B cell (primary cell): ENCODE measurements around the gene SEZ6L2. TPM values are rescaled to one million over a fixed set of nuclear protein-coding genes. Genes with fewer than 3 reads are reported as not detected.

Experiments
- ATAC-seq: fragments of 200-7000 bp; cut with Tn5 transposase; one replicate; pipeline ENCODE4 v1.10.0; 2021; ENCODE audit warnings: low read depth, mild to moderate bottlenecking, moderate number of reproducible peaks, moderate library complexity
- CTCF ChIA-PET: fragments of 350-600 bp; sonication (Branson Sonifier 250); formaldehyde crosslinking; loops from one replicate; lab custom pipeline; 2021; ENCODE audit warnings: antibody characterized with exemption, inconsistent platforms; lab: Charles Lee
- POLR2A ChIA-PET: fragments of 350-600 bp; sonication (Branson Sonifier 250); formaldehyde crosslinking; loops from one replicate; lab custom pipeline; 2021; ENCODE audit warnings: antibody characterized with exemption; lab: Charles Lee
- DNase-seq: peaks from one replicate; pipeline ENCODE4 v3.0.0; 2013
- H2AFZ ChIP-seq: 2 replicates; pipeline ENCODE4 v1.6.1; 2012; ENCODE audit warnings: mild to moderate bottlenecking, low read depth, low read length; ENCODE audit not compliant: insufficient read depth, poor library complexity, severe bottlenecking
- H3K27ac ChIP-seq, 2 donors: 1 replicate in 1 of 2; 2 replicates in 1 of 2; pipeline ENCODE4 v1.5.1; 2012 to 2013; ENCODE audit warnings: low read length in 2 of 2, mild to moderate bottlenecking in 2 of 2, moderate library complexity in 1 of 2
- H3K27me3 ChIP-seq, 4 experiments: fragments of 200-600 bp in 1 of 4; sonication (generic) in 1 of 4; replicated peaks in 1 of 4; 1 replicate in 2 of 4; 2 replicates in 2 of 4; pipeline versions ENCODE4 v1.6.1 to v1.7.0; 2013 to 2016; ENCODE audit warnings: low read length in 3 of 4, mild to moderate bottlenecking in 2 of 4, mixed read lengths in 1 of 4, moderate library complexity in 1 of 4; ENCODE audit not compliant: insufficient read depth in 4 of 4, control insufficient read depth in 3 of 4; ENCODE audit errors: control extremely low read depth in 1 of 4
- H3K36me3 ChIP-seq, 2 experiments: replicated peaks in 1 of 2; 1 replicate in 1 of 2; 2 replicates in 1 of 2; pipeline versions ENCODE4 v1.6.1 to v1.7.1; 2013; ENCODE audit warnings: low read length in 1 of 2; ENCODE audit not compliant: insufficient read depth in 2 of 2, control insufficient read depth in 1 of 2; ENCODE audit errors: control extremely low read depth in 1 of 2, extremely low read depth in 1 of 2
- H3K4me1 ChIP-seq, 2 donors: fragments of 200-600 bp in 1 of 2; sonication (generic) in 1 of 2; 1 replicate in 1 of 2; 2 replicates in 1 of 2; pipeline versions ENCODE4 v1.5.1 to v1.6.1; 2013 to 2017; ENCODE audit warnings: low read length in 2 of 2; ENCODE audit not compliant: control insufficient read depth in 2 of 2, insufficient read depth in 2 of 2
- H3K4me2 ChIP-seq: replicated peaks from 2 replicates; pipeline ENCODE3; 2012; ENCODE audit warnings: mild to moderate bottlenecking, low read depth, low read length; ENCODE audit not compliant: poor library complexity, severe bottlenecking
- H3K4me3 ChIP-seq, 5 experiments: fragments of 200-600 bp in 1 of 5; sonication (generic) in 1 of 5; 1 replicate in 3 of 5; 2 replicates in 2 of 5; pipeline versions ENCODE4 v1.5.1 to v1.7.0; 2011 to 2016; ENCODE audit warnings: low read length in 4 of 5, mild to moderate bottlenecking in 4 of 5, low read depth in 2 of 5, control low read depth in 1 of 5, moderate library complexity in 1 of 5; ENCODE audit not compliant: insufficient read depth in 1 of 5; ENCODE audit errors: control extremely low read depth in 1 of 5, extremely low read depth in 1 of 5
- H3K79me2 ChIP-seq: fragments of 200-600 bp; sonication (generic); one replicate; pipeline ENCODE4 v1.6.0; 2016; ENCODE audit warnings: low read length; ENCODE audit not compliant: control insufficient read depth, insufficient read depth
- H3K9ac ChIP-seq: fragments of 200-600 bp; sonication (generic); 2 replicates; pipeline ENCODE4 v1.6.1; 2017; ENCODE audit warnings: mild to moderate bottlenecking, low read length, moderate library complexity
- H3K9me3 ChIP-seq, 3 donors: one replicate each; pipeline versions ENCODE4 v1.6.1 to v1.7.1; 2013; ENCODE audit warnings: low read length in 2 of 3; ENCODE audit not compliant: control insufficient read depth in 2 of 3, insufficient read depth in 1 of 3; ENCODE audit errors: control extremely low read depth in 1 of 3
- H4K20me1 ChIP-seq: 2 replicates; pipeline ENCODE4 v1.6.0; 2012; ENCODE audit warnings: mild to moderate bottlenecking, low read length; ENCODE audit not compliant: insufficient read depth, control insufficient read depth, poor library complexity, severe bottlenecking
- H3K27ac Mint-ChIP-seq: one replicate; pipeline ENCODE4 v1.8.0; 2021; ENCODE audit warnings: mixed read lengths
- H3K27me3 Mint-ChIP-seq: one replicate; pipeline ENCODE4 v1.8.0; 2021; ENCODE audit warnings: mixed read lengths
- H3K4me1 Mint-ChIP-seq: one replicate; pipeline ENCODE4 v1.8.0; 2021; ENCODE audit warnings: mixed read lengths
- H3K4me3 Mint-ChIP-seq: one replicate; pipeline ENCODE4 v1.8.0; 2021; ENCODE audit warnings: mixed read lengths
- H3K9me3 Mint-ChIP-seq: one replicate; pipeline ENCODE4 v1.8.0; 2022; ENCODE audit warnings: mixed read lengths; ENCODE audit not compliant: insufficient read depth
- CTCF ChIP-seq: fragments of 200-600 bp; IDR thresholded peaks from one replicate; pipeline ENCODE4 v1.8.0; 2022; ENCODE audit warnings: antibody characterized with exemption, mild to moderate bottlenecking
- EZH2 ChIP-seq: IDR thresholded peaks from 2 replicates; pipeline ENCODE4 v1.6.1; 2012; ENCODE audit warnings: borderline replicate concordance, low read depth, mild to moderate bottlenecking, moderate library complexity, low read length; ENCODE audit not compliant: insufficient read depth, poor library complexity, severe bottlenecking
- WGBS: methylation state at CpG from one replicate; pipeline ENCODE4 v1.1.5; 2013; ENCODE audit warnings: missing lambda C conversion rate; ENCODE audit not compliant: insufficient coverage; 5-methylcytosine and 5-hydroxymethylcytosine counted together
- intact Hi-C: fragments of 100-400 bp; cut with micrococcal nuclease; formaldehyde crosslinking; loops from one replicate; pipeline ENCODE4 v1.10.0; 2022
- polyA plus RNA-seq: library from polyadenylated mRNA; depleted of rRNA; stranded (reverse); fragments of >200 nt; gene quantifications from 2 replicates; pipeline ENCODE4 v1.2.3, GENCODE V29; 2012
- total RNA-seq, 2 donors: library from RNA; stranded (reverse); fragments of 120-200 nt in 1 of 2; gene quantifications; 1 replicate in 1 of 2; 2 replicates in 1 of 2; pipeline versions ENCODE4 v1.2.3 to v1.2.4, GENCODE V29; 2013 to 2022

SEZ6L2 gene
- total and polyA plus RNA-seq, 2 donors (not counting 1 experiment from before 2014, with no cell fraction given): 0.10 TPM; not detected in 1

GRCh38 chr16:29862884-29863668 lies 36.3 kb downstream of the SEZ6L2 start, which contains the start of gene CDIPT:
Gene CDIPT (minus strand): TSS chr16:29863226. CDS start chr16:29862857, 369 bp downstream.
- DNase-seq: peak; percentile 98
- WGBS: under 1% methylated on average over 34 of the region's 57 CpGs
- H3K4me3 ChIP-seq: peak within 1 kb of the TSS; percentile 67 to 92 (median 81)
- H3K4me1 ChIP-seq: peaks cover 14 to 19% of the 10 kb centered on the region in 2 donors
- Mint-ChIP-seq H3K27me3 (no peaks in the 10 kb centered on the region), H3K4me1 (peaks cover 21% of the 10 kb centered on the region), H3K9me3 (no peaks in the 10 kb centered on the region), H3K27ac (peak within 1 kb of the TSS; percentile 99), H3K4me3 (peak within 1 kb of the TSS; percentile 96)
- ChIA-PET CTCF (interaction anchor here (0.8 to 1.6 kb wide), 4 partner anchors 14 to 63 kb away, joined by 4 to 6 read pairs (median 5); partner anchors contain the start of genes KCTD13 and PAGR1), POLR2A (interaction anchor here (0.5 to 1.3 kb wide), 7 partner anchors 18 to 1000 kb away, joined by 3 to 7 read pairs (median 3); partner anchors contain the start of genes SH2B1, TAOK2 and TMEM219)
- intact Hi-C loops: loop anchor here (1.0 to 10.0 kb wide), 13 partner anchors 15 to 532 kb away; partner anchors contain the start of genes ASPHD1, C16orf54, INO80E and KCTD13
- peak within 1 kb of the TSS; percentile 89 for H3K4me2 ChIP-seq
- H3K27me3 ChIP-seq: no peaks in the 10 kb centered on the region
- H4K20me1 ChIP-seq: peaks cover 8% of the 10 kb centered on the region
- peak within 1 kb of the TSS; percentile 86 for H3K9ac ChIP-seq
- peak within 1 kb of the TSS; percentile 78 for H2AFZ ChIP-seq
- H3K36me3 ChIP-seq: peaks cover 4 to 25% of the 10 kb centered on the region in 2 experiments
- ATAC-seq: peak; percentile 97
- H3K9me3 ChIP-seq: peaks cover 0 to 4% (median 0%) of the 10 kb centered on the region in 3 donors
- TF ChIP-seq EZH2 (no peak), CTCF (peak; percentile 55)
- H3K79me2 ChIP-seq: peaks cover 16% of the 10 kb centered on the region
- peak within 1 kb of the TSS; percentile 96 to 97 for H3K27ac ChIP-seq
